Right lobe of liver (tissue), 6 donors: ENCODE measurements around the gene KCMF1. TPM values are rescaled to one million over a fixed set of nuclear protein-coding genes. Genes with fewer than 3 reads are reported as not detected.

Source experiments
- ATAC-seq, 4 donors: fragments of 200-7000 bp; cut with Tn5 transposase; one replicate each; pipeline ENCODE4 v1.9.1; 2020; ENCODE audit warnings: mild to moderate bottlenecking in 4 of 4, moderate library complexity in 4 of 4
- DNase-seq, 3 donors: peaks; one replicate each; pipeline ENCODE4 v3.0.0-alpha.2; 2020
- H3K27ac ChIP-seq, 3 donors: fragments of 200-600 bp; one replicate each; pipeline ENCODE4 v1.8.0; 2022
- H3K27me3 ChIP-seq, 2 donors: fragments of 200-600 bp; one replicate each; pipeline ENCODE4 v1.8.0; 2022
- H3K36me3 ChIP-seq, 4 donors: fragments of 200-600 bp; sonication (generic) in 1 of 4; one replicate each; pipeline versions ENCODE4 v1.5.1 to v1.8.0; 2017 to 2022; ENCODE audit warnings: control low read depth in 1 of 4
- H3K4me1 ChIP-seq, 4 donors: fragments of 200-600 bp; sonication (generic) in 1 of 4; one replicate each; pipeline versions ENCODE4 v1.5.1 to v1.8.0; 2017 to 2022; ENCODE audit warnings: control low read depth in 1 of 4
- H3K4me3 ChIP-seq, 3 donors: fragments of 200-600 bp; one replicate each; pipeline ENCODE4 v1.8.0; 2022
- H3K9me3 ChIP-seq, 4 donors: fragments of 200-600 bp; sonication (generic) in 1 of 4; one replicate each; pipeline versions ENCODE4 v1.5.1 to v1.8.0; 2017 to 2022; ENCODE audit warnings: control low read depth in 1 of 4
- CTCF ChIP-seq, 4 donors: fragments of 200-600 bp in 3 of 4; fragments of 450-650 bp in 1 of 4; IDR thresholded peaks; one replicate each; pipeline versions ENCODE4 v1.5.1 to v1.8.0; 2016 to 2022; ENCODE audit warnings: antibody characterized with exemption in 4 of 4, mild to moderate bottlenecking in 2 of 4
- POLR2A ChIP-seq: fragments of 450-650 bp; IDR thresholded peaks from one replicate; pipeline ENCODE4 v1.6.1; 2017; ENCODE audit warnings: antibody characterized with exemption, mild to moderate bottlenecking
- WGBS: methylation state at CpG from one replicate; pipeline ENCODE4 v1.1.6; 2018; ENCODE audit warnings: low coverage, low lambda C conversion rate; ENCODE audit not compliant: insufficient coverage; ENCODE audit errors: missing lambda C conversion rate; 5-methylcytosine and 5-hydroxymethylcytosine counted together
- intact Hi-C, 2 donors: fragments of 100-400 bp; cut with DNase I; formaldehyde crosslinking; loops; one replicate each; pipeline versions ENCODE4 v1.11.2 to v1.14.1; 2022
- total RNA-seq, 6 experiments: library from RNA; depleted of rRNA in 2 of 6; stranded (reverse); fragments of >200 nt in 2 of 6; fragmentation: NEBNext Ultra II Directional in 3 of 6; extraction: Animal tissue kit (Norgen Biotek cat#: 25700) in 3 of 6; gene quantifications; one replicate each; pipeline versions ENCODE4 v1.1.0 to v1.2.4, GENCODE V29; 2016 to 2023
- donor health status: DM: no; HTN: yes; CAD: no.
- donor health status: DM: no; HTN: no; CAD: no.
- donor health status: DM: no; HTN: no; CAD: no.
- donor health status: DM: no; HTN: yes; CAD: no.
- donor health status: DM: no; HTN: yes; CAD: no.

KCMF1 gene
- total RNA-seq, 6 experiments from 2014 or later: 28.6 to 45.3 (median 35.4) TPM

- intact Hi-C loops: no loop called here
- Histone ChIP-seq H3K4me1 (peaks cover 0 to 7% (median 0%) of the 10 kb centered on the region in 4 donors), H3K36me3 (peaks cover 0 to 9% (median 4%) of the 10 kb centered on the region in 4 donors), H3K27ac (no peak overlapping the region), H3K9me3 (no peaks in the 10 kb centered on the region), H3K4me3 (no peak overlapping the region), H3K27me3 (no peaks in the 10 kb centered on the region)
- ATAC-seq: peak in 1 of 4 donors; percentile 16
- no peak for DNase-seq
- WGBS: 77% methylated on average over 15 of the region's 15 CpGs
- TF ChIP-seq CTCF (IDR thresholded peaks at IDR 0.05) (no peak), POLR2A (no peak)
Observed at GRCh38 chr2:85057226-85057962, 86.4 kb downstream of the KCMF1 start.

GRCh38 chr2:85061896-85062295, 90.9 kb downstream of the KCMF1 start:
- H3K4me3 ChIP-seq: no peak overlapping the region
- intact Hi-C loops: no loop called here
- H3K27me3 ChIP-seq: no peaks in the 10 kb centered on the region
- peaks cover 0 to 12% (median 0%) of the 10 kb centered on the region in 4 donors for H3K4me1 ChIP-seq
- no peaks in the 10 kb centered on the region for H3K9me3 ChIP-seq
- H3K27ac ChIP-seq: no peak overlapping the region
- 65% methylated on average over 2 of the region's 2 CpGs for WGBS
- DNase-seq: no peak
- TF ChIP-seq POLR2A: no peak
- TF ChIP-seq CTCF (IDR thresholded peaks at IDR 0.05): no peak
- ATAC-seq: no peak
- H3K36me3 ChIP-seq: no peaks in the 10 kb centered on the region

GRCh38 chr2:85062565-85062964, 91.6 kb downstream of the KCMF1 start:
- Histone ChIP-seq H3K9me3 (no peaks in the 10 kb centered on the region), H3K4me3 (no peak overlapping the region), H3K36me3 (no peaks in the 10 kb centered on the region), H3K27me3 (no peaks in the 10 kb centered on the region), H3K27ac (no peak overlapping the region), H3K4me1 (peaks cover 0 to 15% (median 0%) of the 10 kb centered on the region in 4 donors)
- intact Hi-C loops: no loop called here
- TF ChIP-seq POLR2A: no peak
- TF ChIP-seq CTCF (IDR thresholded peaks at IDR 0.05): no peak
- no peak for ATAC-seq
- no peak for DNase-seq
- WGBS: 53% methylated on average over 6 of the region's 6 CpGs

GRCh38 chr2:85063981-85064599, 93.1 kb downstream of the KCMF1 start:
- Histone ChIP-seq H3K9me3 (no peaks in the 10 kb centered on the region), H3K4me3 (no peak overlapping the region), H3K27me3 (no peaks in the 10 kb centered on the region), H3K27ac (no peak overlapping the region), H3K4me1 (peaks cover 0 to 8% (median 0%) of the 10 kb centered on the region in 4 donors), H3K36me3 (no peaks in the 10 kb centered on the region)
- WGBS: 90% methylated on average over 5 of the region's 5 CpGs
- TF ChIP-seq POLR2A (no peak), CTCF (IDR thresholded peaks at IDR 0.05) (no peak)
- DNase-seq (no peak), ATAC-seq (no peak)
- intact Hi-C loops: no loop called here
